C4-2B (cell line): ENCODE results near the gene CDK5.

Experiments
- ZFX ChIP-seq: fragments of 450-650 bp; IDR thresholded peaks from 2 replicates; pipeline ENCODE4 v1.6.1; 2017
- TF ChIP-seq, protein P1 (sequence below): fragments of 450-650 bp; conservative IDR thresholded peaks from 2 replicates; pipeline ENCODE4 v1.5.1; 2017; ENCODE audit warnings: mild to moderate bottlenecking

DNA sequence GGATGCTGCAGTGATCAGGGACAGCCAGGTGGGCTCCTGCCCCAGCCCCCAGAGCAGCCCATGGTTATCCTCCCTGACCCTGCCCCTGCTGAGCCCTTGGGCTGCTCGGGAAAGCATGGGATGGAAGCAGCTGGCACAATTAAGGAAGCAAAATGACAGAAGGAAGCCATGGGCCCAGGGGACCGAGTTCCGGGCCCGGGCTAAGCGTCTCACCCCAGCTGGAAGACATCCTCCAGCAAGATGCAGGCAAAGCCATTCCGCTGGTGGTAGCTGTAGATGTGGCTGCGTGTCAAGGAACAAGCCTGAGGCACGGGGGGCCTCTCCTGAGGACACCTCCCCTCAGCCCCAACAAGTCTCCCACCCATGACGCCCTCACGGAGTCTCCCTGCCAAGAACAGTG lies 34.5 kb downstream of the CDK5 start:
- TF ChIP-seq ZFX: no peak
- TF ChIP-seq, protein P1, sequence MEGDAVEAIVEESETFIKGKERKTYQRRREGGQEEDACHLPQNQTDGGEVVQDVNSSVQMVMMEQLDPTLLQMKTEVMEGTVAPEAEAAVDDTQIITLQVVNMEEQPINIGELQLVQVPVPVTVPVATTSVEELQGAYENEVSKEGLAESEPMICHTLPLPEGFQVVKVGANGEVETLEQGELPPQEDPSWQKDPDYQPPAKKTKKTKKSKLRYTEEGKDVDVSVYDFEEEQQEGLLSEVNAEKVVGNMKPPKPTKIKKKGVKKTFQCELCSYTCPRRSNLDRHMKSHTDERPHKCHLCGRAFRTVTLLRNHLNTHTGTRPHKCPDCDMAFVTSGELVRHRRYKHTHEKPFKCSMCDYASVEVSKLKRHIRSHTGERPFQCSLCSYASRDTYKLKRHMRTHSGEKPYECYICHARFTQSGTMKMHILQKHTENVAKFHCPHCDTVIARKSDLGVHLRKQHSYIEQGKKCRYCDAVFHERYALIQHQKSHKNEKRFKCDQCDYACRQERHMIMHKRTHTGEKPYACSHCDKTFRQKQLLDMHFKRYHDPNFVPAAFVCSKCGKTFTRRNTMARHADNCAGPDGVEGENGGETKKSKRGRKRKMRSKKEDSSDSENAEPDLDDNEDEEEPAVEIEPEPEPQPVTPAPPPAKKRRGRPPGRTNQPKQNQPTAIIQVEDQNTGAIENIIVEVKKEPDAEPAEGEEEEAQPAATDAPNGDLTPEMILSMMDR: no peak
